ENCODE results near the gene EIF5A2.

Gene EIF5A2

DNA sequence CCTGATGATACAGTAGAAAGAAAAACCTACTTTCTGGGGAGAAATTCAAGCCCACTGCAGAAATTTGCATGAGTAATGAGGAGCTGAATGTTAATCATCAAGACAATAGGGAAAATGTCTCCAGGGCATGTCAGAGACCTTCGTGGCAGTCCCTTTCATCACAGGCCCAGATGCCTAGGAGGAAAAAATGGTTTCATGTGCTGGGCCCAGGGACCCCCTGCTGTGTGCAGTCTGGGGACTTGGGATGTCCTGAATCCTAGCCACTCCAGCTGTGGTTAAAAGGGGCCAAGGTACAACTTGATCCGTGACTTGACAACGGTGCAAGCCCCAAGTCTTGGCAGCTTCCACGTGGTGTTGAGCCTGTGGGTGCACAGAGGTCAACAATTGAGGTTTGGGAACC, 10.3 kb upstream of the EIF5A2 start:
- Histone ChIP-seq H3K36me3 (ENCODE audit: insufficient read depth, low read length) (no peaks in the 10 kb centered on the region), H3K4me3 (no peak overlapping the region), H3K27ac (no peak overlapping the region), H3K9ac (ENCODE audit: insufficient read length) (no peak overlapping the region), H3K9me3 (ENCODE audit: low read depth, low read length) (no peaks in the 10 kb centered on the region)
- TF ChIP-seq FOXP2 (optimal IDR thresholded peaks at IDR 0.05; ENCODE audit: control extremely low read depth, extremely low read length, insufficient read depth) (no peak), POLR2AphosphoS5 (IDR thresholded peaks at IDR 0.05; ENCODE audit: borderline replicate concordance, low read depth, low read length) (no peak), EZH2 (IDR thresholded peaks at IDR 0.05) (no peak)
- DNase-seq (ENCODE audit: low read depth, low spot score), result no peak

DNA sequence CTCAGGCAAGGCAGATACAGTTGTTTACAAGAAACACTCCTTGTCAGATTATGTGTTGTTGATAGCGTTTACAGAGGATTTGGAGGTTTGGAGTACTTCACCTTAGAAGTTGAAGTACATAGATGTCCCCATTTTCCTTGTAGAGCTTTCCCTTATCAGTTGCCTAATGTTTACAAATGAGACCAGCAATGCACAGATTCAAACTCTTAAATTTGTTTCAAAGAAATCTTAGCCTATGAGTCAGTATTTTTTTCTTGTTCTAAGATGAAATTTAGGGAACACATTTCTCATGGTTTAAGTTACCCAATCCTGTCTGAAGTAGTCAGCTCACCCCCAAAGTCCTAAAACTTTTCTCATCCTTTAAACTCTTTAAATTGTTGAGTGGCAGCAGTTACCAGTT, 6.3 kb upstream of the EIF5A2 start:
- TF ChIP-seq FOXP2 (optimal IDR thresholded peaks at IDR 0.05; ENCODE audit: control extremely low read depth, extremely low read length, insufficient read depth), result no peak
- no peak for TF ChIP-seq POLR2AphosphoS5 (IDR thresholded peaks at IDR 0.05; ENCODE audit: borderline replicate concordance, low read depth, low read length)
- no peak for TF ChIP-seq EZH2 (IDR thresholded peaks at IDR 0.05)
- Histone ChIP-seq H3K27ac (no peak overlapping the region), H3K36me3 (ENCODE audit: insufficient read depth, low read length) (no peaks in the 10 kb centered on the region), H3K9ac (ENCODE audit: insufficient read length) (no peak overlapping the region), H3K9me3 (ENCODE audit: low read depth, low read length) (no peaks in the 10 kb centered on the region), H3K4me3 (no peak overlapping the region)
- no peak for DNase-seq (ENCODE audit: low read depth, low spot score)

DNA sequence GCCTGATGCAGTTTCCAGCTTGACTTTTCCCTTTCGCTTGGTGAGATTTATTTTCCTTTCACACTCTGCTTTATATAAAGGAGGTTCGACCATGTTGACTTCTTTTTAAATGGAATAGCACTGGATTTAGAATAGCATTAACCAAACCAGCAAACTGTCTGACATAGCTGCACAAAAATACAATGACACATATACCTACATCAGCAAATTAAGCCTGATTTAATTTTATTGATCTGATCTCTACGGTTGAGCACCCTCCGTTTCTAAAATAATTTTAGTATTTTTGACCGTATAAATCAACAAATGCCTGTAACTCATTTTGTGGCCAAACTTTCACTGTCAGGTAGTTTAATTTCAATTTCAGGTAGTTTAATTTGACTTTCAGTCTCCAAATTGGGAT, 5.8 kb upstream of the EIF5A2 start:
- TF ChIP-seq FOXP2 (optimal IDR thresholded peaks at IDR 0.05; ENCODE audit: control extremely low read depth, extremely low read length, insufficient read depth) (no peak), POLR2AphosphoS5 (IDR thresholded peaks at IDR 0.05; ENCODE audit: borderline replicate concordance, low read depth, low read length) (no peak), EZH2 (IDR thresholded peaks at IDR 0.05) (no peak)
- Histone ChIP-seq H3K27ac (no peak overlapping the region), H3K4me3 (no peak overlapping the region), H3K9me3 (ENCODE audit: low read depth, low read length) (no peaks in the 10 kb centered on the region), H3K9ac (ENCODE audit: insufficient read length) (no peak overlapping the region), H3K36me3 (ENCODE audit: insufficient read depth, low read length) (no peaks in the 10 kb centered on the region)
- DNase-seq (ENCODE audit: low read depth, low spot score), result no peak

DNA sequence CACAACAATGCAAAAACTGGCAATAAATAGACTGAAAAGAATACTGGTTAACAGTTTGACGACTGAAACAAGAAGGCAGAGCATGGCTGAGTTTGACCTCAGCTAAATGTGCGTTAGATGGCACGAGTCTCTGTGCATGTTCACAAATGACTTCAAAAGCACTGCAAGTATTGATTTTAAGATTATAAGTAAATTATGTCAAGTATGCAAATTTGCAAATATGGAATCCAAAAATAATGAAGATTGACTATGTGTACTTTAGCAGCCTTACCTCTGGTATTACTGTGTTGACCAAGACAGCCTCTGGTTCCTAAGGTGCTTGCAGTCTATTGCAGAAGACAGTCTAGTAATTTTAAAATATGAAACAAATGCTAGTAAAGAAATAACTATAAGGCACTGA, 2.6 kb upstream of the EIF5A2 start:
- H3K9ac ChIP-seq (ENCODE audit: insufficient read length), result no peak overlapping the region
- peaks cover 4% of the 10 kb centered on the region; the same call in 1 of the 2 replicates for H3K36me3 ChIP-seq (ENCODE audit: insufficient read depth, low read length)
- H3K9me3 ChIP-seq (ENCODE audit: low read depth, low read length), result 0 out of 2 replicates have a peak, but pooled peaks cover 3% of the 10 kb centered on the region
- TF ChIP-seq POLR2AphosphoS5 (IDR thresholded peaks at IDR 0.05; ENCODE audit: borderline replicate concordance, low read depth, low read length) (no peak), FOXP2 (optimal IDR thresholded peaks at IDR 0.05; ENCODE audit: control extremely low read depth, extremely low read length, insufficient read depth) (no peak), EZH2 (IDR thresholded peaks at IDR 0.05) (no peak)
- no peak overlapping the region for H3K27ac ChIP-seq
- DNase-seq (ENCODE audit: low read depth, low spot score), result no peak
- no peak overlapping the region for H3K4me3 ChIP-seq

DNA sequence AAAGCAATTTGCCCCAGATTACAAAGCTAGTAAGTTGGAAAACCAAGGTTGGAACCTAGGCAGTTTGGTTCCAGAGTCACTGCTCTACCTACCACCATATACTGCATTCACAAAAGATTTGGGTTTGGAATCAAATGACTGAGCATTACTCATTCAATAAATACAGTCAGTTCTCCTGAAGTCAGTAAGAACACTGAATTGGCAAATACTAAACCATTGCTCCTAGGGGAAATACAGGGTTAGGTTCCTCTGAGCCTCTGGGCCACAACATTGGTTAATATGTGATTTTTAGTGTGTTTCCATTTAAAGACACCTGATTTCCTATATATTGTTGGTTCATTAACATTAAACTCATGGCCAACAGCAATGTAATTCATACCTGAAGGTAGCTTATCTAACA, 2.1 kb upstream of the EIF5A2 start:
- DNase-seq (ENCODE audit: low read depth, low spot score), result no peak
- Histone ChIP-seq H3K9me3 (ENCODE audit: low read depth, low read length) (0 out of 2 replicates have a peak, but pooled peaks cover 3% of the 10 kb centered on the region), H3K36me3 (ENCODE audit: insufficient read depth, low read length) (peaks cover 4% of the 10 kb centered on the region; the same call in 1 of the 2 replicates), H3K4me3 (no peak overlapping the region), H3K27ac (no peak overlapping the region), H3K9ac (ENCODE audit: insufficient read length) (no peak overlapping the region)
- no peak for TF ChIP-seq EZH2 (IDR thresholded peaks at IDR 0.05)
- TF ChIP-seq FOXP2 (optimal IDR thresholded peaks at IDR 0.05; ENCODE audit: control extremely low read depth, extremely low read length, insufficient read depth), result no peak
- no peak for TF ChIP-seq POLR2AphosphoS5 (IDR thresholded peaks at IDR 0.05; ENCODE audit: borderline replicate concordance, low read depth, low read length)

DNA sequence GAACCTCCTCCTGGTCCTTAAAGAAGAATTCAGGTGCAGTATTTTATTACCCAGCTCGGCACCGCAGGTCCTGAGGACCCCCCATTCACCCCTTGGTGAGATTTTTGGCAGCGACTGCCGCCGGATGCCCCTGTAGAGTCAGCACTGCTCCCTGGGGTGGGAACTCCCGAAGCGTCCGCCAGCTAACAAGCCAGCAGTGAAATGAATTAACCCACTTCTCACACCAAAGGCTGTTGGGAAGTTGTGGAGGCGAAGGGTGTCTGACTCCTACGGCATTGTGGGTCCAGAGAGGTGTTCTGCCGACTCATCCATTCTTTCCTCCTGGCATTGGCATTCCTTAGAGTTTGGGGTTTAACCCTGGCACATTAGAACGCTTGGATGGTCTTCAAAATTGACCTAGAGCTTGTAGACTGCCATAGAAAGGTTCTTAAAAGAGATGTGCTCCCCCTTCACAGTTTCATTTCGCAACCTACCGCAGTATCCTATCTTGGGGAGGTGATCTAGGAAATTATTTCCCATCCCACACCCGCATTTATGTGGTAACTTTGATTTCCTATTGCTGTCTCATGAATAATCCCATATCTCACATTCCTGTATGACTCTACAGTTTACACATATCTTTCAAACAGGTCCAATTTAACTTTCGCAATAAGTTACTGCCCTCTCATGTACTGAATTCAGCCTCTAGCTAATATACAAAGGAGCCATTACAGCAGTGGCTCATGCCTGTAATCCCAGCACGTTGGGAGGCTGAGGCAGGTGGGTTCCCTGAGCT, 879 bp upstream of the EIF5A2 start:
- Histone ChIP-seq H3K9me3 (ENCODE audit: low read depth, low read length) (0 out of 2 replicates have a peak, but pooled peaks cover 3% of the 10 kb centered on the region), H3K36me3 (ENCODE audit: insufficient read depth, low read length) (peaks cover 4% of the 10 kb centered on the region; the same call in 1 of the 2 replicates), H3K9ac (ENCODE audit: insufficient read length) (no peak overlapping the region), H3K27ac (no peak overlapping the region), H3K4me3 (peak overlapping the region; percentile 91)
- no peak for DNase-seq (ENCODE audit: low read depth, low spot score)
- TF ChIP-seq EZH2 (IDR thresholded peaks at IDR 0.05), result no peak
- TF ChIP-seq POLR2AphosphoS5 (IDR thresholded peaks at IDR 0.05; ENCODE audit: borderline replicate concordance, low read depth, low read length), result no peak
- TF ChIP-seq FOXP2 (optimal IDR thresholded peaks at IDR 0.05; ENCODE audit: control extremely low read depth, extremely low read length, insufficient read depth), result no peak

DNA sequence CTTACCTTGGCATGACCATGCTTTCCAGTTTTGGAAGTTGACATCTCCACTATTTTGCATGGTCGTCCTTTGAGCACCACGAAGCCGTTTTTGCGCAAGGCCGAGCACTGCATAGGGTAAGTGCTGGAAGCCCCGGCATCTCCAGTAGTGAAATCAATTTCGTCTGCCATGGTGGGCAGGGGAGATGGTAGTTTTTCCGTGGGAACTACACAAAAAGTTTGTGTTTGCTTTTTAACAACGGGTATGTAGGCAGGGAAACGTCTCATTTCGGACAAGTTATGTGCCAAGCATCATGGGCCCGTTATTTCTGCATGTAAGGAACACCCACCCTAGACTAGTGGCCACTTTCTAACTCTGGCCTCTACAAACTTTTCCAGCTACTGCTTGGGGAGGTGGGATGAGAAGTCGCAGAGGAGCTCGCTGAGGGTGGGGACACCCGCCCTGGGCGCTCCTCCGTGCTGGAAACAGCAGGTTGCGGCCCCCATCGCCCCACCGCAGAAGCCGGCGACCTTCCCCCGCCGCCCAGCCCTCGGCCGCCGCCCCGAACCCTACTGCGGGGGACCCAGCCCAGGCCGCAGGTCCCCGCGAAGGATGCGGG, 701 bp downstream of the EIF5A2 start:
- H3K9ac ChIP-seq (ENCODE audit: insufficient read length), result peak overlapping the region; percentile 78
- H3K9me3 ChIP-seq (ENCODE audit: low read depth, low read length), result 0 out of 2 replicates have a peak, but pooled peaks cover 3% of the 10 kb centered on the region
- TF ChIP-seq FOXP2 (optimal IDR thresholded peaks at IDR 0.05; ENCODE audit: control extremely low read depth, extremely low read length, insufficient read depth) (no peak), POLR2AphosphoS5 (IDR thresholded peaks at IDR 0.05; ENCODE audit: borderline replicate concordance, low read depth, low read length) (no peak), EZH2 (IDR thresholded peaks at IDR 0.05) (no peak)
- DNase-seq (ENCODE audit: low read depth, low spot score), result no peak
- H3K27ac ChIP-seq, result no peak overlapping the region
- peaks cover 6% of the 10 kb centered on the region; the same call in 1 of the 2 replicates for H3K36me3 ChIP-seq (ENCODE audit: insufficient read depth, low read length)
- peak overlapping the region; percentile 91 for H3K4me3 ChIP-seq

DNA sequence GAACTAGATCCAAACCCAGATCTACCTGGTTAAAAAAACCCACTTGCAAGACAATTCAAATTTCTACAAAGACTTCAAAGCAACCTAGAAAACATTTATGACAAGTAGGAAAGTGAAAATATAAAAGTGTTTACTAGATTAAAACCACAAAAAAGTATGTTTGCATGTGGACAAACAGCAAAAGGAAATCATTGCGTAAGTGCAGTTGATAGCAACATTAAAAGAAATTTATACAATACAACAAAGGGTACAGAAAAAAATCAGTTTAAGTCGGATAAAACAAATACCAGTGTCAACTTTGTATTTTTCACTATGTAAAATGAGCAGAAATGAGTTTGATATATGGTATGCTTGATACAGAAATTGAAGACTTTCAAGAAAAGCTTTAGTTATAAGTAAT, 2.6 kb downstream of the EIF5A2 start:
- 0 out of 2 replicates have a peak, but pooled peaks cover 3% of the 10 kb centered on the region for H3K9me3 ChIP-seq (ENCODE audit: low read depth, low read length)
- H3K9ac ChIP-seq (ENCODE audit: insufficient read length), result no peak overlapping the region
- no peak for DNase-seq (ENCODE audit: low read depth, low spot score)
- H3K36me3 ChIP-seq (ENCODE audit: insufficient read depth, low read length), result peaks cover 6% of the 10 kb centered on the region; the same call in 1 of the 2 replicates
- no peak overlapping the region for H3K4me3 ChIP-seq
- TF ChIP-seq FOXP2 (optimal IDR thresholded peaks at IDR 0.05; ENCODE audit: control extremely low read depth, extremely low read length, insufficient read depth) (no peak), EZH2 (IDR thresholded peaks at IDR 0.05) (no peak), POLR2AphosphoS5 (IDR thresholded peaks at IDR 0.05; ENCODE audit: borderline replicate concordance, low read depth, low read length) (no peak)
- no peak overlapping the region for H3K27ac ChIP-seq
